Uterus (tissue), 4 donors: ENCODE data around the gene KRCC1. TPM values are rescaled to one million over a fixed set of nuclear protein-coding genes. Genes with fewer than 3 reads are reported as not detected.

Source experiments
- DNase-seq, 2 donors: peaks; one replicate each; pipeline ENCODE4 v3.0.0-alpha.2; 2019 to 2020
- H3K27ac ChIP-seq, 2 donors: fragments of 200-600 bp; sonication (generic); 1 replicate in 1 of 2; 2 replicates in 1 of 2; pipeline ENCODE4 v1.5.1; 2016 to 2018
- H3K27me3 ChIP-seq, 2 donors: fragments of 200-600 bp; sonication (generic); one replicate each; pipeline ENCODE4 v1.5.1; 2018 to 2019; ENCODE audit warnings: control low read depth in 1 of 2
- H3K36me3 ChIP-seq, 2 donors: fragments of 200-600 bp; sonication (generic); one replicate each; pipeline ENCODE4 v1.5.1; 2019; ENCODE audit warnings: control low read depth in 1 of 2
- H3K4me1 ChIP-seq, 2 donors: fragments of 200-600 bp; sonication (generic); one replicate each; pipeline ENCODE4 v1.5.1; 2018 to 2019; ENCODE audit warnings: control low read depth in 1 of 2
- H3K4me3 ChIP-seq, 2 donors: fragments of 200-600 bp; sonication (generic); 1 replicate in 1 of 2; 2 replicates in 1 of 2; pipeline ENCODE4 v1.5.1; 2018 to 2019; ENCODE audit warnings: mild to moderate bottlenecking in 1 of 2
- H3K9me3 ChIP-seq, 2 donors: fragments of 200-600 bp; sonication (generic); one replicate each; pipeline ENCODE4 v1.5.1; 2019; ENCODE audit warnings: control low read depth in 1 of 2
- POLR2A ChIP-seq, 2 donors: fragments of 450-650 bp; IDR thresholded peaks; one replicate each; pipeline ENCODE4 v1.6.1; 2016; ENCODE audit warnings: antibody characterized with exemption in 2 of 2, mild to moderate bottlenecking in 1 of 2, moderate library complexity in 1 of 2
- intact Hi-C: fragments of 100-400 bp; cut with DNase I; formaldehyde crosslinking; loops from one replicate; pipeline ENCODE4 v1.15.1; 2023; ENCODE audit warnings: low total_unique reads
- total RNA-seq, 4 donors: library from RNA; depleted of rRNA in 3 of 4; stranded (reverse); fragments of >200 nt in 3 of 4; gene quantifications; one replicate each; pipeline versions ENCODE4 v1.1.0 to v1.2.4, GENCODE V29; 2014 to 2023
- TF ChIP-seq, protein P1 (sequence below), 4 experiments: fragments of 200-600 bp in 2 of 4; fragments of 450-650 bp in 2 of 4; sonication (generic) in 2 of 4; IDR thresholded peaks; one replicate each; pipeline ENCODE4 v1.5.1; 2016 to 2019; ENCODE audit warnings: antibody characterized with exemption in 4 of 4, mild to moderate bottlenecking in 2 of 4, moderate library complexity in 1 of 4
- donor health status: DM: yes; HTN: yes; CAD: no.

Gene KRCC1
- total RNA-seq, 4 donors from 2014 or later, result 19.7 to 62.1 (median 30.1) TPM

DNA sequence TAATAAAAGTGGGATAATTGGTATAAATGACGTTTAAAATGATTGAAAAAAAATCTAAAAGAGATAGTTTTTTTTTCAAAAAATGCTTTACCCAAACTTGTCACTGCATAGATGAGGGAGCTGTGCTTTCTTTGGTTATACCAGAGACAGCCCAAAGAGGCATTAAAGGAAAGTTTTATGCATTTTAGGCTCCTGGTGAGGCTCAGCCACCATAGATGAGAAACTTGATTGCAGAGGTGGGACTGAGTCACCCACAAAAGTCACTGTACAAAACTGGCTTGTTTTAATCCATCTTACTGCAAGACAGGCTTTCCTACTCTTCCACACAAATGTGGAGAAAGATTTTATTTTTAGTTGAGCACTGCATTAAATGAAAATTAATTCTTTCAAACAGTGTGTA, 14.5 kb upstream of the KRCC1 start:
- H3K27ac ChIP-seq, result no peak overlapping the region
- intact Hi-C loops, result no loop called here
- DNase-seq, result no peak
- no peaks in the 10 kb centered on the region for H3K4me1 ChIP-seq
- no peaks in the 10 kb centered on the region for H3K9me3 ChIP-seq
- H3K27me3 ChIP-seq, result no peaks in the 10 kb centered on the region
- no peak overlapping the region for H3K4me3 ChIP-seq
- H3K36me3 ChIP-seq, result no peaks in the 10 kb centered on the region
- TF ChIP-seq, protein P1, sequence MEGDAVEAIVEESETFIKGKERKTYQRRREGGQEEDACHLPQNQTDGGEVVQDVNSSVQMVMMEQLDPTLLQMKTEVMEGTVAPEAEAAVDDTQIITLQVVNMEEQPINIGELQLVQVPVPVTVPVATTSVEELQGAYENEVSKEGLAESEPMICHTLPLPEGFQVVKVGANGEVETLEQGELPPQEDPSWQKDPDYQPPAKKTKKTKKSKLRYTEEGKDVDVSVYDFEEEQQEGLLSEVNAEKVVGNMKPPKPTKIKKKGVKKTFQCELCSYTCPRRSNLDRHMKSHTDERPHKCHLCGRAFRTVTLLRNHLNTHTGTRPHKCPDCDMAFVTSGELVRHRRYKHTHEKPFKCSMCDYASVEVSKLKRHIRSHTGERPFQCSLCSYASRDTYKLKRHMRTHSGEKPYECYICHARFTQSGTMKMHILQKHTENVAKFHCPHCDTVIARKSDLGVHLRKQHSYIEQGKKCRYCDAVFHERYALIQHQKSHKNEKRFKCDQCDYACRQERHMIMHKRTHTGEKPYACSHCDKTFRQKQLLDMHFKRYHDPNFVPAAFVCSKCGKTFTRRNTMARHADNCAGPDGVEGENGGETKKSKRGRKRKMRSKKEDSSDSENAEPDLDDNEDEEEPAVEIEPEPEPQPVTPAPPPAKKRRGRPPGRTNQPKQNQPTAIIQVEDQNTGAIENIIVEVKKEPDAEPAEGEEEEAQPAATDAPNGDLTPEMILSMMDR (IDR thresholded peaks at IDR 0.05), result no peak
- TF ChIP-seq POLR2A (IDR thresholded peaks at IDR 0.05), result no peak

DNA sequence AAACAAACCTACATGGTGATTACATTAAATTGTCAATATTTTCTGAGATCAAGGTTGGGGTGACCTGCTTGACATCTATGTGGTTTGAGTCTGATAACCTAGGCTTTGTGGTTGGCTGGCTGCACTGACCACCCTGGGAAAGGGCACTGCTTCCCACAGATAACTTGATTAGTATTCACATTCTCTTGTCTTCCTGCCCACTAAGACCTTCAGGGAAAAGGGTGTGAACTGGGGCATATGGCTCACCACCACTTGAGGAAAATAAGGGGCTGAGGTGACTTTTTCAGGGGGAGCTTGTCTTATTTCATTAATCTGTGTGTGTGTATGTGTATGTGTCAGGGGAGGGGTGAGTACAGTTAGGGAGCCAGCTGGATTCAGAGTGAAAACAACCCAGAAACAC, 13.5 kb upstream of the KRCC1 start:
- Histone ChIP-seq H3K36me3 (no peaks in the 10 kb centered on the region), H3K27me3 (no peaks in the 10 kb centered on the region), H3K4me3 (no peak overlapping the region), H3K27ac (no peak overlapping the region), H3K9me3 (no peaks in the 10 kb centered on the region), H3K4me1 (no peaks in the 10 kb centered on the region)
- TF ChIP-seq, protein P1 (IDR thresholded peaks at IDR 0.05), result no peak
- TF ChIP-seq POLR2A (IDR thresholded peaks at IDR 0.05), result no peak
- no peak for DNase-seq
- intact Hi-C loops, result no loop called here

DNA sequence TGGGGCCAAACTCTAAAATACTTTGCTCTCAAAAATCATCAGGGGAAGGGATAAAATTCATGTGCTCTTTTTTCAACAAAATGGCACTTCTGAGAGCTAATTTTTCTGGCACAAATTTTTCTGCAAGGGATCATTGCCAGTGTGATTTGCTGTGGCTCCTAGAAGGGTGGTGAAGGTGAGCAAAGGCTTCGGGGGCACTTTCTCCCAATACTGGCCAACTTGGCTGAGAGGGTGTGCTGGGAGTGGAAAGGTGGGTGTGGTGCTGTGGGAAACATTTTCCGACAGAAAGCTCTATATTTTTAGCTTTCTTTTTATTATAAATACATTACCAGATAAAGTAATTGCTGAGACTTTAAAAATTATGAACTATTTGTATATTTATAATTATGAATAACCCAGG, 12.5 kb upstream of the KRCC1 start:
- DNase-seq, result no peak
- Histone ChIP-seq H3K27ac (no peak overlapping the region), H3K36me3 (no peaks in the 10 kb centered on the region), H3K4me3 (no peak overlapping the region), H3K27me3 (no peaks in the 10 kb centered on the region), H3K9me3 (no peaks in the 10 kb centered on the region), H3K4me1 (no peaks in the 10 kb centered on the region)
- intact Hi-C loops, result no loop called here
- no peak for TF ChIP-seq POLR2A (IDR thresholded peaks at IDR 0.05)
- TF ChIP-seq, protein P1 (IDR thresholded peaks at IDR 0.05), result no peak

DNA sequence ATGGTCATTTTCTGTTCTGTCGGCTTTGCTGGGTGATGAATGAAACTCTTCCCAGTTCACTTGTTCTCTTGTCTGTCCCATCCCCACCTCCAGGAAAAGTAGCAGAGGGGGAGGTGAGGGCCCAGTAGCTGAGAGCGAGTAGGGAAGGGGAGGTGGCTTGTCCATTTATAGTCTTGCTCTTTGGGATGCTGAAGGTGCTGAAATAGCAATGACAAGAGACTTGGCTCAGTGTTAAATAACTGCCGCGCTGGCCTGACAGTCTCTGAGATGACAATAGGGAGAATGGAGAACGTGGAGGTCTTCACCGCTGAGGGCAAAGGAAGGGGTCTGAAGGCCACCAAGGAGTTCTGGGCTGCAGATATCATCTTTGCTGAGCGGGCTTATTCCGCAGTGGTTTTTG, 12.0 kb upstream of the KRCC1 start, which contains the start of gene SMYD1:
TSS of gene SMYD1 (plus strand) at position 228 of the 400 bp plus-strand sequence. CDS start at position 268, 40 bp downstream.
- TF ChIP-seq, protein P1 (IDR thresholded peaks at IDR 0.05), result no peak
- TF ChIP-seq POLR2A (IDR thresholded peaks at IDR 0.05), result no peak
- no peak for DNase-seq
- Histone ChIP-seq H3K27me3 (no peaks in the 10 kb centered on the region), H3K36me3 (no peaks in the 10 kb centered on the region), H3K4me1 (no peaks in the 10 kb centered on the region), H3K9me3 (no peaks in the 10 kb centered on the region), H3K27ac (no peak within 1 kb of the TSS), H3K4me3 (no peak within 1 kb of the TSS)
- intact Hi-C loops, result no loop called here

DNA sequence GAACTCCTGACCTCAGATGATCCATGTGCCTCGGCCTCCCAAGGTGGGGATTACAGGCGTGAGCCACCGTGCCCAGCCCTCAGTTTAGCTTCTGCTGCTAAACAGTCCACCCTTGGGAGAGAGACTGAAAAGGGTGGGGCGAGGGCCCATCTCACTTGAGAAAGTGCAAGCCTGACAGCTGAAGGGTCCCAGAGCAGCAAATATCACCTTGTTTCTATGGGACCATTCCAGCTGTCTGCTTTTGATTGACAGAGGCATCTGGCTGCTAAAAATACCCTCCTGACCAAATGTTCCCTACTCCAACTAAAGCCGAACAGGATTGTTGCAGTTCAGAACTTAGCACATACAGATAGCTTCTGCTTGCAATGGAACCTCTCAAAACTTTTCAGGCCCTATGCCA, 11.6 kb upstream of the KRCC1 start:
- H3K27me3 ChIP-seq, result no peaks in the 10 kb centered on the region
- H3K36me3 ChIP-seq, result no peaks in the 10 kb centered on the region
- no peaks in the 10 kb centered on the region for H3K4me1 ChIP-seq
- intact Hi-C loops, result no loop called here
- no peak overlapping the region for H3K27ac ChIP-seq
- TF ChIP-seq POLR2A (IDR thresholded peaks at IDR 0.05), result no peak
- TF ChIP-seq, protein P1 (IDR thresholded peaks at IDR 0.05), result no peak
- no peak for DNase-seq
- no peaks in the 10 kb centered on the region for H3K9me3 ChIP-seq
- no peak overlapping the region for H3K4me3 ChIP-seq
